ENCODE results near the gene FSTL4. TPM values are rescaled to one million over a fixed set of nuclear protein-coding genes. Genes with fewer than 3 reads are reported as not detected.

The FSTL4 gene
- total RNA-seq, 2 experiments from 2014 or later = not detected

DNA sequence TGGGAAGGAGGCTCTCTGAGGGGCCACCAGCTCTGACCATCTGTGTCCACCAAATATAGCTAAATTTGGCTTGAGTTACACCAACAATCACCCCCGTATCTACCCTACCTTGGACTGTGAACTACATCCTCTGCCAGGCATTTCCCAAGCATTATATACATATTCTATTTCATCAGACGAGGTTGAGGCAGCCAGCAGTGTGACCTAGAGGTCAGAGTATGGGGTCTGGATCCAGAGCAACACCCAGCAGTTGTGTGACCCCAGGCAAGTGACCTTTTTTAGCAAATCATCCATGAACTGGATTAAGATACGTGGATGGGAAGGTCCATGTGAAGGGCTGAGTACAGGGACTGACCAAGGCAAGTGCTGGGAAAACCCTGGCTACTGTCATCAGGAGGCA is 379.9 kb downstream of the FSTL4 start:
- H3K9me2 ChIP-seq (ENCODE audit: insufficient read depth, low read length) = no peaks in the 10 kb centered on the region
- CTCF ChIA-PET (ENCODE audit: unreplicated experiment) = no interaction called here
- intact Hi-C loops (cut with micrococcal nuclease; ENCODE audit: unreplicated experiment) = no loop called here

DNA sequence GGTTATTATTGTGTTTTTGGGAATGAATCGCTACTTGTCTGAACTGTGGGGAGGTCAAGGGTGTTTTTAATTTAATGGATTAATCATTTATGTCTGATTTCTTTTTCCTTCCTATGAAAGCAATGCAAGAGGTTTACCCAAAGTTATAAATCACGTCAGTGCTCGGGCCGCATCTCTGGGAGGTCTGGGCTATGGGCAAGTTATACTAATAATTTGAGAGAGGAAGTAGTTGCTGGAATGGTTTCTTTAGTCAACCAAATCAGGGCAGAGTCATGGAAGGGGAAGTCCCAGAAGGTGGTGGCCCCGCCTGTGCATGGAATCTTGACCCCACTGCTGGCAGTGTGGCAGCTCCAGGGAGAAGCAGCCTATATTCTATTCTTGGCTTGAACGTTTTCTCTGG is 380.3 kb downstream of the FSTL4 start:
- intact Hi-C loops (cut with micrococcal nuclease; ENCODE audit: unreplicated experiment) = no loop called here
- Histone ChIP-seq H3K4me2 (ENCODE audit: low read length) (no peak overlapping the region), H3K4me3 (ENCODE audit: low read depth, low read length, poor library complexity, severe bottlenecking) (no peak overlapping the region), H3K79me2 (ENCODE audit: insufficient read depth, low read depth, low read length) (no peaks in the 10 kb centered on the region), H3K36me3 (ENCODE audit: insufficient read depth, low read length) (no peaks in the 10 kb centered on the region), H2AFZ (ENCODE audit: low read length) (no peak overlapping the region), H3K4me1 (ENCODE audit: insufficient read depth, low read length, poor library complexity, severe bottlenecking) (no peaks in the 10 kb centered on the region), H4K20me1 (ENCODE audit: insufficient read depth, low read length) (no peaks in the 10 kb centered on the region), H3K9me3 (ENCODE audit: low read length) (no peaks in the 10 kb centered on the region), H3K9me2 (ENCODE audit: insufficient read depth, low read length) (no peaks in the 10 kb centered on the region), H3K27ac (ENCODE audit: low read depth, low read length, poor library complexity, severe bottlenecking) (no peak overlapping the region)
- no TSS peak for BruUV-seq (replicated peaks)
- ChIA-PET POLR2A (no interaction called here), CTCF (ENCODE audit: unreplicated experiment) (no interaction called here)
- DNase-seq (ENCODE audit: low spot score) = no peak
- TF ChIP-seq EZH2phosphoT487 (IDR thresholded peaks at IDR 0.05; ENCODE audit: borderline replicate concordance, low read depth, low read length) = no peak
- TF ChIP-seq, protein P1, sequence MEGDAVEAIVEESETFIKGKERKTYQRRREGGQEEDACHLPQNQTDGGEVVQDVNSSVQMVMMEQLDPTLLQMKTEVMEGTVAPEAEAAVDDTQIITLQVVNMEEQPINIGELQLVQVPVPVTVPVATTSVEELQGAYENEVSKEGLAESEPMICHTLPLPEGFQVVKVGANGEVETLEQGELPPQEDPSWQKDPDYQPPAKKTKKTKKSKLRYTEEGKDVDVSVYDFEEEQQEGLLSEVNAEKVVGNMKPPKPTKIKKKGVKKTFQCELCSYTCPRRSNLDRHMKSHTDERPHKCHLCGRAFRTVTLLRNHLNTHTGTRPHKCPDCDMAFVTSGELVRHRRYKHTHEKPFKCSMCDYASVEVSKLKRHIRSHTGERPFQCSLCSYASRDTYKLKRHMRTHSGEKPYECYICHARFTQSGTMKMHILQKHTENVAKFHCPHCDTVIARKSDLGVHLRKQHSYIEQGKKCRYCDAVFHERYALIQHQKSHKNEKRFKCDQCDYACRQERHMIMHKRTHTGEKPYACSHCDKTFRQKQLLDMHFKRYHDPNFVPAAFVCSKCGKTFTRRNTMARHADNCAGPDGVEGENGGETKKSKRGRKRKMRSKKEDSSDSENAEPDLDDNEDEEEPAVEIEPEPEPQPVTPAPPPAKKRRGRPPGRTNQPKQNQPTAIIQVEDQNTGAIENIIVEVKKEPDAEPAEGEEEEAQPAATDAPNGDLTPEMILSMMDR (conservative IDR thresholded peaks at IDR 0.05; ENCODE audit: low read length) = no peak

More for the DNA sequence above, 379.9 kb downstream of the FSTL4 start:
- H4K20me1 ChIP-seq (ENCODE audit: insufficient read depth, low read length) = no peaks in the 10 kb centered on the region
- no peak overlapping the region for H3K4me2 ChIP-seq (ENCODE audit: low read length)
- no peak overlapping the region for H3K27ac ChIP-seq (ENCODE audit: low read depth, low read length, poor library complexity, severe bottlenecking)
- TF ChIP-seq, protein P1 (conservative IDR thresholded peaks at IDR 0.05; ENCODE audit: low read length) = no peak
- TF ChIP-seq EZH2phosphoT487 (IDR thresholded peaks at IDR 0.05; ENCODE audit: borderline replicate concordance, low read depth, low read length) = no peak
- H3K36me3 ChIP-seq (ENCODE audit: insufficient read depth, low read length) = no peaks in the 10 kb centered on the region
- no peak overlapping the region for H2AFZ ChIP-seq (ENCODE audit: low read length)
- no peak overlapping the region for H3K4me3 ChIP-seq (ENCODE audit: low read depth, low read length, poor library complexity, severe bottlenecking)
- H3K79me2 ChIP-seq (ENCODE audit: insufficient read depth, low read depth, low read length) = no peaks in the 10 kb centered on the region
- BruUV-seq (replicated peaks) = no TSS peak
- DNase-seq (ENCODE audit: low spot score) = no peak
- no peaks in the 10 kb centered on the region for H3K4me1 ChIP-seq (ENCODE audit: insufficient read depth, low read length, poor library complexity, severe bottlenecking)
- POLR2A ChIA-PET = no interaction called here
- H3K9me3 ChIP-seq (ENCODE audit: low read length) = no peaks in the 10 kb centered on the region

DNA sequence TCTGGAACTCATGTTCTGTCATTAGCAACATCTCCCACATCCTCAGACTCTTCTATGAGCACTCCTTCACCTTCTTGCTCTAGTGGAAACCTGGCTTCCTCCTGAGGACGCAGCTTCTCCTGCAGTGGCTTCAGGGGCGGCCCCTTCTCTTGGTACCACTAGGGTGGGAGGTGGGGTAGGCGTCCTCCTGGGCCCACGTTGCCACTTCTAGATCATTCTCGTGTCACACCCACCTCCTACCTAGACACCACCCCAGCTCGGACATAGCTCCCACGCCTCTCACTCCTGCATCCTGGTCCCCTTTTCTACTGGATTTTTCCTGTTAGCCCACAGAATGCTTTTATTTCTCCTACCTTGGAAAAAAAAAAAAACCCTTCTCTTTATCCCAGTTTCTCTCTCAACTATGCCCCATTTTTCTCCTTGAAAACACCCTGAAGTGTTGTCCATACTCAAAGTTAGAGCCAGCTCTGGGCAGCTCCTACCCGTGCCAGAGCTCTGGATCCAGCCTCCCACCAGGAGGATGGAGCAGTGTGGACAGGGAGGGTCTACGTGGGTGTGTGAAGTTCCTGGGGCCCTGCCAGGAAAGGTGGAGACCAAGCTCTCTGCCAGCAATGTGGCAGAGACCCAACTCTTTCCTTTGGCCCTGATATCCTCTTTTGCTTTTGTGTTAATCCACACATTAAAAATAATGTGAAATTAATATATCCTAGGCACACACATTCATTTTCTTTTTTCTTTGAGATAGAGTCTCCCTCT is 381.3 kb downstream of the FSTL4 start:
- ChIA-PET POLR2A (no interaction called here), CTCF (ENCODE audit: unreplicated experiment) (interaction anchor here (0.6 kb wide), 1 partner anchor 329 kb away, joined by 3 read pairs; no protein-coding TSS in a partner anchor)
- no peak for DNase-seq (ENCODE audit: low spot score)
- BruUV-seq (replicated peaks) = no TSS peak
- intact Hi-C loops (cut with micrococcal nuclease; ENCODE audit: unreplicated experiment) = no loop called here
- H3K9me3 ChIP-seq (ENCODE audit: low read length) = no peaks in the 10 kb centered on the region
- no peaks in the 10 kb centered on the region for H3K4me1 ChIP-seq (ENCODE audit: insufficient read depth, low read length, poor library complexity, severe bottlenecking)
- H3K9me2 ChIP-seq (ENCODE audit: insufficient read depth, low read length) = no peaks in the 10 kb centered on the region
- H4K20me1 ChIP-seq (ENCODE audit: insufficient read depth, low read length) = no peaks in the 10 kb centered on the region
- no peak overlapping the region for H3K4me3 ChIP-seq (ENCODE audit: low read depth, low read length, poor library complexity, severe bottlenecking)
- H3K79me2 ChIP-seq (ENCODE audit: insufficient read depth, low read depth, low read length) = no peaks in the 10 kb centered on the region
- no peak overlapping the region for H2AFZ ChIP-seq (ENCODE audit: low read length)
- no peak overlapping the region for H3K27ac ChIP-seq (ENCODE audit: low read depth, low read length, poor library complexity, severe bottlenecking)
- no peaks in the 10 kb centered on the region for H3K36me3 ChIP-seq (ENCODE audit: insufficient read depth, low read length)
- no peak for TF ChIP-seq EZH2phosphoT487 (IDR thresholded peaks at IDR 0.05; ENCODE audit: borderline replicate concordance, low read depth, low read length)
- TF ChIP-seq, protein P1 (conservative IDR thresholded peaks at IDR 0.05; ENCODE audit: low read length) = no peak
- H3K4me2 ChIP-seq (ENCODE audit: low read length) = no peak overlapping the region
